ENCODE results near the gene SNTG2. TPM values are rescaled to one million over a fixed set of nuclear protein-coding genes. Genes with fewer than 3 reads are reported as not detected.

Gene SNTG2
- total and polyA plus RNA-seq, 10 of the 15 experiments (the other 5 are each of a cell fraction or from before 2014, with no cell fraction given) = not detected

DNA sequence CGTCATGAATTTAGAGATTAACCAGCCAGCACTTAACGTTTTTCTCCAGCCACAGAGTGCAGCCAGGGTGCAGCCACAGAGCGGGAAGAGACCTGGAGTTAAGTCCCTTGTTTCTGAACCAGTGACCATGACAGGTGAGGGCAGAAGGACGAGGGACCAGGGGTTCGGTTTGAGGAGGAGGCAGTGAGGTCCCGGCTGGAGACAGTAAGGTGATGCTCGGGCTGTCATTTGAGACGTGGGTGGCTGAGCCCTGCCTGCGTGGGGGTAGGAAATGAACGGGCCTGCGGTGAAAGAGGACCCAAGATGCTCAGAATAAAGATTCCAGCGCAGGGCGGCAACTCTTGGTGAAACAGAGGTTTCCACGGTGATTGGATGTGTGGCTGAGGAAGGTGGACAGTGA is 205.9 kb downstream of the SNTG2 start:
- Histone ChIP-seq H3K27me3 (replicated peaks in 1 of 2; ENCODE audit: control insufficient read depth in 2 of 2, insufficient read depth in 2 of 2, low read length in 1 of 2) (no peaks in the 10 kb centered on the region), H3K4me3 (no peak overlapping the region), H4K20me1 (ENCODE audit: control insufficient read depth, insufficient read depth) (no peaks in the 10 kb centered on the region), H3K4me2 (ENCODE audit: control insufficient read depth, insufficient read depth) (no peak overlapping the region), H3K9me3 (replicated peaks; ENCODE audit: control insufficient read depth, insufficient read depth, low read length) (no peaks in the 10 kb centered on the region; the same call in 2 of the 3 replicates), H3K36me3 (ENCODE audit: control insufficient read depth in 2 of 2, insufficient read depth in 2 of 2, low read length in 1 of 2) (no peaks in the 10 kb centered on the region), H3K9ac (ENCODE audit: control insufficient read depth, insufficient read depth, low read length) (no peak overlapping the region), H3K79me2 (ENCODE audit: control insufficient read depth, insufficient read depth, low read length) (no peaks in the 10 kb centered on the region), H3K27ac (ENCODE audit: control insufficient read depth, insufficient read depth) (no peak overlapping the region), H3K4me1 (ENCODE audit: control insufficient read depth, insufficient read depth, low read length) (no peaks in the 10 kb centered on the region), H2AFZ (ENCODE audit: control insufficient read depth, low read depth, low read length) (no peak overlapping the region)
- ChIA-PET CTCF (no interaction called here), POLR2A (no interaction called here), SMC1A (ENCODE audit: uncharacterized antibody, unreplicated experiment) (no interaction called here), RAD21 (ENCODE audit: unreplicated experiment) (no interaction called here)
- DNase-seq (ENCODE audit: low read depth, low spot score) (no peak), ATAC-seq (no peak), FAIRE-seq (no peak)
- WGBS (ENCODE audit: insufficient coverage, insufficient replicate concordance, low lambda C conversion rate, missing lambda C conversion rate) = 17% methylated on average over 14 of the region's 14 CpGs
- intact Hi-C loops (cut with micrococcal nuclease; ENCODE audit: unreplicated experiment) (no loop called here), in situ Hi-C loops (cut with MboI) (no loop called here)
- TF ChIP-seq NFIC (IDR thresholded peaks at IDR 0.05; ENCODE audit: low read depth, low read length) = no peak
- TF ChIP-seq LARP7 (IDR thresholded peaks at IDR 0.05) = no peak
- TF ChIP-seq ZNF207 (IDR thresholded peaks at IDR 0.05; ENCODE audit: borderline replicate concordance) = no peak
- TF ChIP-seq RUNX3 (IDR thresholded peaks at IDR 0.05; ENCODE audit: low read length) = no peak
- TF ChIP-seq, protein P1, sequence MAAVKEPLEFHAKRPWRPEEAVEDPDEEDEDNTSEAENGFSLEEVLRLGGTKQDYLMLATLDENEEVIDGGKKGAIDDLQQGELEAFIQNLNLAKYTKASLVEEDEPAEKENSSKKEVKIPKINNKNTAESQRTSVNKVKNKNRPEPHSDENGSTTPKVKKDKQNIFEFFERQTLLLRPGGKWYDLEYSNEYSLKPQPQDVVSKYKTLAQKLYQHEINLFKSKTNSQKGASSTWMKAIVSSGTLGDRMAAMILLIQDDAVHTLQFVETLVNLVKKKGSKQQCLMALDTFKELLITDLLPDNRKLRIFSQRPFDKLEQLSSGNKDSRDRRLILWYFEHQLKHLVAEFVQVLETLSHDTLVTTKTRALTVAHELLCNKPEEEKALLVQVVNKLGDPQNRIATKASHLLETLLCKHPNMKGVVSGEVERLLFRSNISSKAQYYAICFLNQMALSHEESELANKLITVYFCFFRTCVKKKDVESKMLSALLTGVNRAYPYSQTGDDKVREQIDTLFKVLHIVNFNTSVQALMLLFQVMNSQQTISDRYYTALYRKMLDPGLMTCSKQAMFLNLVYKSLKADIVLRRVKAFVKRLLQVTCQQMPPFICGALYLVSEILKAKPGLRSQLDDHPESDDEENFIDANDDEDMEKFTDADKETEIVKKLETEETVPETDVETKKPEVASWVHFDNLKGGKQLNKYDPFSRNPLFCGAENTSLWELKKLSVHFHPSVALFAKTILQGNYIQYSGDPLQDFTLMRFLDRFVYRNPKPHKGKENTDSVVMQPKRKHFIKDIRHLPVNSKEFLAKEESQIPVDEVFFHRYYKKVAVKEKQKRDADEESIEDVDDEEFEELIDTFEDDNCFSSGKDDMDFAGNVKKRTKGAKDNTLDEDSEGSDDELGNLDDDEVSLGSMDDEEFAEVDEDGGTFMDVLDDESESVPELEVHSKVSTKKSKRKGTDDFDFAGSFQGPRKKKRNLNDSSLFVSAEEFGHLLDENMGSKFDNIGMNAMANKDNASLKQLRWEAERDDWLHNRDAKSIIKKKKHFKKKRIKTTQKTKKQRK (IDR thresholded peaks at IDR 0.05; ENCODE audit: low read depth, low read length) = no peak
- TF ChIP-seq, protein P2, sequence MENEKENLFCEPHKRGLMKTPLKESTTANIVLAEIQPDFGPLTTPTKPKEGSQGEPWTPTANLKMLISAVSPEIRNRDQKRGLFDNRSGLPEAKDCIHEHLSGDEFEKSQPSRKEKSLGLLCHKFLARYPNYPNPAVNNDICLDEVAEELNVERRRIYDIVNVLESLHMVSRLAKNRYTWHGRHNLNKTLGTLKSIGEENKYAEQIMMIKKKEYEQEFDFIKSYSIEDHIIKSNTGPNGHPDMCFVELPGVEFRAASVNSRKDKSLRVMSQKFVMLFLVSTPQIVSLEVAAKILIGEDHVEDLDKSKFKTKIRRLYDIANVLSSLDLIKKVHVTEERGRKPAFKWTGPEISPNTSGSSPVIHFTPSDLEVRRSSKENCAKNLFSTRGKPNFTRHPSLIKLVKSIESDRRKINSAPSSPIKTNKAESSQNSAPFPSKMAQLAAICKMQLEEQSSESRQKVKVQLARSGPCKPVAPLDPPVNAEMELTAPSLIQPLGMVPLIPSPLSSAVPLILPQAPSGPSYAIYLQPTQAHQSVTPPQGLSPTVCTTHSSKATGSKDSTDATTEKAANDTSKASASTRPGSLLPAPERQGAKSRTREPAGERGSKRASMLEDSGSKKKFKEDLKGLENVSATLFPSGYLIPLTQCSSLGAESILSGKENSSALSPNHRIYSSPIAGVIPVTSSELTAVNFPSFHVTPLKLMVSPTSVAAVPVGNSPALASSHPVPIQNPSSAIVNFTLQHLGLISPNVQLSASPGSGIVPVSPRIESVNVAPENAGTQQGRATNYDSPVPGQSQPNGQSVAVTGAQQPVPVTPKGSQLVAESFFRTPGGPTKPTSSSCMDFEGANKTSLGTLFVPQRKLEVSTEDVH (IDR thresholded peaks at IDR 0.05; ENCODE audit: low read depth, partially characterized antibody) = no peak
- no peak for TF ChIP-seq TAF1 (IDR thresholded peaks at IDR 0.05; ENCODE audit: borderline replicate concordance, low read depth, low read length)
- BruUV-seq (replicated peaks) = no TSS peak
